Neural cell (in vitro differentiated cells): ENCODE measurements around the gene ANKRD13A.

ENCODE experiments used
- POLR2AphosphoS5 ChIP-seq: IDR thresholded peaks from 2 replicates; pipeline ENCODE4 v1.6.1; 2012
- TF ChIP-seq, protein P1 (sequence below): fragments of 450-650 bp; IDR thresholded peaks from 2 replicates; pipeline ENCODE4 v1.5.1; 2014; ENCODE audit warnings: antibody characterized with exemption, mild to moderate bottlenecking, moderate library complexity; ENCODE audit not compliant: poor library complexity, severe bottlenecking

- TF ChIP-seq, protein P1, sequence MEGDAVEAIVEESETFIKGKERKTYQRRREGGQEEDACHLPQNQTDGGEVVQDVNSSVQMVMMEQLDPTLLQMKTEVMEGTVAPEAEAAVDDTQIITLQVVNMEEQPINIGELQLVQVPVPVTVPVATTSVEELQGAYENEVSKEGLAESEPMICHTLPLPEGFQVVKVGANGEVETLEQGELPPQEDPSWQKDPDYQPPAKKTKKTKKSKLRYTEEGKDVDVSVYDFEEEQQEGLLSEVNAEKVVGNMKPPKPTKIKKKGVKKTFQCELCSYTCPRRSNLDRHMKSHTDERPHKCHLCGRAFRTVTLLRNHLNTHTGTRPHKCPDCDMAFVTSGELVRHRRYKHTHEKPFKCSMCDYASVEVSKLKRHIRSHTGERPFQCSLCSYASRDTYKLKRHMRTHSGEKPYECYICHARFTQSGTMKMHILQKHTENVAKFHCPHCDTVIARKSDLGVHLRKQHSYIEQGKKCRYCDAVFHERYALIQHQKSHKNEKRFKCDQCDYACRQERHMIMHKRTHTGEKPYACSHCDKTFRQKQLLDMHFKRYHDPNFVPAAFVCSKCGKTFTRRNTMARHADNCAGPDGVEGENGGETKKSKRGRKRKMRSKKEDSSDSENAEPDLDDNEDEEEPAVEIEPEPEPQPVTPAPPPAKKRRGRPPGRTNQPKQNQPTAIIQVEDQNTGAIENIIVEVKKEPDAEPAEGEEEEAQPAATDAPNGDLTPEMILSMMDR: no peak
- TF ChIP-seq POLR2AphosphoS5: no peak
These were observed 30.4 kb upstream of the ANKRD13A start for GRCh38 chr12:109968801-109969200.
